Activated T-cell treated with anti-CD3 and anti-CD28 coated beads, Interleukin-2, amount 50 U/mL, for 24 hours (primary cell): ENCODE data around the gene SMIM22.

Source experiments
- DNase-seq: peaks from one replicate; pipeline ENCODE4 v3.0.0-alpha.2; 2020
- H3K27ac Mint-ChIP-seq: 2 replicates; pipeline ENCODE4 v1.8.0; 2020; ENCODE audit warnings: mild to moderate bottlenecking, mixed read lengths
- H3K27me3 Mint-ChIP-seq: 2 replicates; pipeline ENCODE4 v1.8.0; 2020; ENCODE audit warnings: mixed read lengths
- H3K36me3 Mint-ChIP-seq: 2 replicates; pipeline ENCODE4 v1.8.0; 2020; ENCODE audit warnings: low read depth, mixed read lengths
- H3K4me1 Mint-ChIP-seq: 2 replicates; pipeline ENCODE4 v1.8.0; 2020; ENCODE audit warnings: low read depth, mixed read lengths
- H3K4me3 Mint-ChIP-seq: 2 replicates; pipeline ENCODE4 v1.8.0; 2020; ENCODE audit warnings: mild to moderate bottlenecking, moderate library complexity, mixed read lengths
- H3K9me3 Mint-ChIP-seq: 2 replicates; pipeline ENCODE4 v1.8.0; 2020; ENCODE audit warnings: mixed read lengths

SMIM22 gene

DNA sequence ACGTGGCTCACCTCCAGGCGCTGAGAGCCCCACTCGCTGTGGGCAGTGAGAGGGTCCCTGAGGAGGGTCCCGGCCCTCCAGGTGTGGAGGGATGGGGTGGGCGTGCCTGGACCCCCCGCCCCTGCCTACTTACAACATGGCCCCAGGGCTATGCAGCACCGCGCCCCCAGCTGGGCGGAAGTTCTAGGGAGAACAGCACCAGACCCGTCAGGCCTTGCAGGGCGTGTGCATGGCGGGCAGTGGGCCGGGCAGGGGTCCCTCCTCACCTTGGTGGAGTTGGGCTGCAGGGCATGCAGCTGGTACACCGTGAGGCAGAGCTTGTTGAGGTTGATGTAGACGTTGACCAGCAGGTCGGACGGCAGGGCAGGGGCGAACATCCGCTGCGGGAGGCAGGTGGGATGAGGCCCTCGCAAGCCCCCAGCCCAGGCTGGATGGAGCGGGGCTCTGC is 2.7 kb downstream of the SMIM22 start:
- no peak for DNase-seq
- H3K9me3 Mint-ChIP-seq, result no peaks in the 10 kb centered on the region
- H3K4me3 Mint-ChIP-seq, result no peak overlapping the region
- no peaks in the 10 kb centered on the region for H3K36me3 Mint-ChIP-seq
- no peaks in the 10 kb centered on the region for H3K27me3 Mint-ChIP-seq
- peaks cover 8% of the 10 kb centered on the region for H3K4me1 Mint-ChIP-seq
- no peak overlapping the region for H3K27ac Mint-ChIP-seq

DNA sequence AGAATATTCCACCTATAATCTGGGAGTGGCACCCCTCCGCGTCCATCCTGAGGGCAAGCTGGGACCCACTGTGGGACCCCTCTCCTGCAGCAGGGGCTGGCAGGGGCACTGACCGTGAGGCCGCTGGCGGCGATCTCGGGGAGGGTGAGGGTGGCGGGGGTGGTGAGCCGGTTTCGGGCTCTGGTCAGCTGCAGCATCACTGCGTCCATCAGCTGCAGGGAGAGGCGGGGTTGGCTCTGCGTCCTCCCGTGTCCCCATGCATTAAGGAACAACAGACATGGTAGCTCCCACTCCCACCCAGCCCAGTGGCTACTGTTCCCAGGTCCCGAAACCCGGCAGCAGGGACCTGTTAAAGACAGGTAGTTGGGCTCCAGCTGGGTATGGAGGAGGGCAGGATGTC is 3.3 kb downstream of the SMIM22 start:
- H3K27me3 Mint-ChIP-seq, result no peaks in the 10 kb centered on the region
- no peaks in the 10 kb centered on the region for H3K36me3 Mint-ChIP-seq
- no peaks in the 10 kb centered on the region for H3K9me3 Mint-ChIP-seq
- DNase-seq, result no peak
- no peak overlapping the region for H3K4me3 Mint-ChIP-seq
- H3K4me1 Mint-ChIP-seq, result peaks cover 14% of the 10 kb centered on the region
- no peak overlapping the region for H3K27ac Mint-ChIP-seq

DNA sequence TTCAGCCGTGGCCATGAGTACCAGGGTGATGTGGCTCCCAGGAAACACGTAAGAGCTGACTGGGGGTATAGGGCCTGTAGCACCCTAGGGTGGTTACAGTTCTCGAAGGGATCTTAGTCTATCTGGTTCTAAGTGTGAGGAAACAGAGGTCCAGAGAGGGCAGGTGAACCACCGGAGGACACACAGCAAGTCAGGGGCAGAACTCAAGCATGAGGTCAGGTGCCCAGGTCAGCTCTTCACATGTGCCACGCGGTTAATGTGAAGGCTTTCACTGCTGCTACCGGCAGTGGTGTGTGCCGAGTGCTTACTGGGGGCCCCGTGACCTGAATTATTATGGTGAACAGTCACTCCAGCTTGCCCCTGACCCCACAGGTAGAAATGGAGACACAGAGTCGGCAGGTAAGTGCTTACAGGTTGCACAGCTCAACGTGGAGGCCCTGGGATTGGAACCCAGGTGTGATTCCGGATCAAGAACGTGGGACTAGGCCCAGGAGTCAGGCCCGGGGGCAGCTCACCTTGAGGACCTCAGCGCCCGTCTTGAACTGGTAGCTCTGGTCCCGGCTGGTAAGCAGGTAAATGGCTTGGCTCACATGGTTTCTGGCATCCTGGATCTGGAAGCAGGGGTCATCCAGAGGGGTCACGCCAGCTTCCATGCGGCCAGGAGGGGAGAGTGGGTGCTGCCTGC is 4.1 kb downstream of the SMIM22 start:
- Mint-ChIP-seq H3K36me3 (peaks cover 9% of the 10 kb centered on the region), H3K9me3 (no peaks in the 10 kb centered on the region), H3K4me1 (peaks cover 17% of the 10 kb centered on the region), H3K27me3 (no peaks in the 10 kb centered on the region), H3K27ac (no peak overlapping the region), H3K4me3 (no peak overlapping the region)
- no peak for DNase-seq

DNA sequence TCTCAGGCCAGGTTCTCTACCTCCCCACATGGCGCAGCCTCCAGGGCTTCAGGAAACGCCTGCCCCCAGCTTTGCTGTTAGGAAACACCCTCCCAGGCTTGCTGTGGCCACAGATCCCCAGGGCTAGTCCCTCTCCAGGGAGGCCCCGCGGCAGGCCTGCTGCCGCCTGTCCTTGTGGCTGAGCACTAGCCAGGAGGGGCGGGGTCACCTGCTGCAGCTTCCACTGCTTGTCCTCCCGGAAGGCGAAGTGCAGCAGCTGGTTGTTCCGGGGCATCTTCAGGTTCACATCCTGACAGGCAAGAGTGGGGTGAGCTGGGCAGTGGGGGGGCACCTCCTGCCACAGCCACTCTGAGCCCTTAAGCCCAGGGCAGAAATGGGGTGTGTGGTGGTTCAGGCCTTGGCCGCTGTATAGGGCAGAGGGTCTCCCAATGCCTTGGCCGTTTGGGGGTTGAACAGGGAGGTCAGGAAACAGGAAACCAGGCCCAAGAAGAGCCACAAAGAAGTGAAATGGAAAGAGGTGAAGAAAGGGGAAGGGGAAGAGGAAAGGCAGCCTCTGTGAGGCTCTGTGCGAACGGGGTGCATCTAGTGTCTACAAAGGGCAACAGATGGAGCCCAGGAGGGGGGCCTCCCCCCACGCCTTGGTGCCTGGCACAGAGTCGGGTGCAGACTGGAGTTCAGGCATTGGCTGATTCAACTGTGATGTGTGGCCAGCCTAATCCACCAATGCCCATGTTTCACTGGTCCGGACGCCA is 5.3 kb downstream of the SMIM22 start:
- H3K27ac Mint-ChIP-seq, result no peak overlapping the region

DNA sequence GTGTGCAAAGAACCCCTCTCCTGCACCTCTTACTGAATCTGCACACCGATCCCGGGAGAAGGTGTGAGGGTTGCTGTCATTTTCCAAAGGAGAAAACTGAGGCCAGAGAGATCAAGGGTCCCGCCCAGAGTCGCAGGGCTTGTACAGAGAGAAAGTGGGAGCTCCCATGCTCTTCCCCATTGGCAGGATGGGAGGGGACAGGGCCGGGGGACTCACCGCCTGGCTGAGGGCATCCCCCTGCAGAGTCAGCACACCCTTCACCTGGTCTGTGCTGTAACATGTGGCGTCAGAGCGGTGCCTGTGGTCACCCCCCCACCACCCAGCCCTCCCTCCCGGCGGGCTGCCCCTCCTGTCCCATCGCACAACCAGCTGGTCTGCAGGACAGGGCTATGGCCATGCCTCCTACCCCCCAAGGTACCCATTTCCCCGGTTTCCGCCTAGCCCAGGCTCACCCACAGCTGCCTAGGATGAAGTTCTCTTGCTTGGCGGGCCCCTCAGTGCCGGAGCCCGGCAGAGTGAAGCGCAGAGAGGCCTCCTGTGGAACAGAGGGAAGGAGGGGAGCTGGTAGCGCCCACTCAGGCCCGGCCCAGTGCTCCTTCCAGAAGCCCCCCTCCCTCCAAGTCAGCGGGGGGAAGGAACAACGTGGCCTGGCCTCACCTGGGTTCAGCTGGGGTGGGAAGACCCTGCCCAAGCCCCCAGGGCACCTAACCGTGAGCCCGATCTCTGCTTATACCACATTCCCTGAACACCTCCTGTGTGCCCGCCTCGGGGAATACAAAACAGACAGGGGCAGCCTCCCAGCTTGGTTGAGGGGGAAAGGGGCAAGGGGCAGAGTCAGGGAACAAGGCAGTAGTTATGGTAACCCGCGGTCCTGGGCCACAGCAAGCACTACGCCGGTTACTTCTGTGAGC is 6.1 kb downstream of the SMIM22 start:
- no peak for DNase-seq
- Mint-ChIP-seq H3K9me3 (no peaks in the 10 kb centered on the region), H3K27me3 (no peaks in the 10 kb centered on the region), H3K4me3 (peak overlapping the region; percentile 78), H3K36me3 (peaks cover 26% of the 10 kb centered on the region), H3K4me1 (peaks cover 17% of the 10 kb centered on the region), H3K27ac (no peak overlapping the region)

More for the DNA sequence above, 5.3 kb downstream of the SMIM22 start:
- Mint-ChIP-seq H3K9me3 (no peaks in the 10 kb centered on the region), H3K27me3 (no peaks in the 10 kb centered on the region), H3K36me3 (peaks cover 20% of the 10 kb centered on the region), H3K4me3 (peak overlapping the region; percentile 55), H3K4me1 (peaks cover 17% of the 10 kb centered on the region)
- DNase-seq, result no peak

DNA sequence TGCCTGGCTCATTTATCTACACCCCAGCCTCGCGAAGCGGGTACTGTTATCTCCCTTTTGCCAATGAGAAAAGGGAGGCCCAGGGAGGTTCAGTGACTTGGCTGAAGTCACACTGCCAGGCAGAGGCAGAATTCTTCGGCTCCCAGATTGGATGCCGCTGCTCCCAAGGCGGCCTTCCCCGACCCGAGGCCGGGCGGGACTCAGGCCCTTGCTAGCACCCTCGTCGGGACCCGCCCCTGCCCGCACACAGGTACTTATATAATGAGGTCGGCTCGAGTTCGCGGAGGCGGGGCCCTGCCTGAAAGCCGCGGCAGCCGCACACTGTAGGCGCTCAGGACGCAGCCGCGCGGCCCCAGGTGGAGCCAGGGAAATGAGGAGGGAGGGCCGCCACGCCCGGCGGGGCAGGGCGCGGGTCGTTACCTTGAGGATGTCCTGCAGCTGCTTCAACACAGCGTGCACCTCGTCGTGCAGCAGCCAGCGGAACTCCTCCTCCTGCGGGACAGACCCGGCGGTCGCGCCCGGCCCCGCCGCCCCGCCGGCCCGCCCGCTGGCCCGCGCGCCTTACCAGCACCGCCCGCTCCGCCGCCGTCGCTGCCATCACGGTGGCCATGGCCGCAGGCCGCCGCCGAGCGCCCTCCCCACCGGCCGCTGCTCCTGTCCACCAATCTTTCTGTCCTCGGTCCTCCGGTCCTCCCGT is 6.9 kb downstream of the SMIM22 start, which contains the start of gene ROGDI:
TSS of gene ROGDI (minus strand) at position 672 of the 697 bp plus-strand sequence. CDS start at position 610, 62 bp downstream.
- peaks cover 29% of the 10 kb centered on the region for H3K36me3 Mint-ChIP-seq
- no peak for DNase-seq
- peaks cover 17% of the 10 kb centered on the region for H3K4me1 Mint-ChIP-seq
- H3K27me3 Mint-ChIP-seq, result no peaks in the 10 kb centered on the region
- peak within 1 kb of the TSS; percentile 77 for H3K27ac Mint-ChIP-seq
- H3K4me3 Mint-ChIP-seq, result peak within 1 kb of the TSS; percentile 80
- no peaks in the 10 kb centered on the region for H3K9me3 Mint-ChIP-seq

DNA sequence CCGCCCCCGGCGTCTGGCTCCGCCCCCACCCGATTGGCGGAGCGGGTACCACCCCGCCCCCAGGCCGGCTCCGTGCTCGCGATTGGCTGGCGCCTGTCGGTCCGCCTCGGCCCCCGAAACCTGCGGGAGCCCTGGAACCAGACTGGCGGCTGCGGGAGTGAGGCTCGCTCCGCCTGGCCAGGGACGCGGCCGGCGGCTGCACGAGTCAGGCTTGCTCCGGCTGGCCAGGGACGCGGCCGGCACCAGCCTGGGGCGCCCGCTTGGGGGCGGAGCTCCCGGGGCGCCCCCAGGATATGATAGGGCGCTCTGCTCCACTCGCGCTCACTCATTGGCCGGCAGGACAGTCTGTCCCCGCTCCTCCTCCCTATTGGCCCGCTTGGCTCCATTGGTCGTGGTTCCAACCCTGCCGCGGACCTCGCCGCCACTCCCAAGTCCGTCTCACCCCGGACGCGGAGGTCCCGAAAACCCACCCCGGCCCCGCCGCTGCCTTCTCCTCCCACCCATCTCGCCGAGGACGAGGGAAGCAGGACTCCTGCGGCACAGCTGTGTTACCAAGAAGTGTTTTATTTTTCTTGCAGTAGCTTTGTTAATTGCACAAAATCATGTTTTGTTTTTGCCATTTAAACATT is 7.6 kb downstream of the SMIM22 start:
- Mint-ChIP-seq H3K27me3 (no peaks in the 10 kb centered on the region), H3K27ac (peak overlapping the region; percentile 77), H3K36me3 (peaks cover 36% of the 10 kb centered on the region), H3K4me1 (peaks cover 17% of the 10 kb centered on the region), H3K4me3 (peak overlapping the region; percentile 80), H3K9me3 (no peaks in the 10 kb centered on the region)
- DNase-seq, result peak; percentile 96

DNA sequence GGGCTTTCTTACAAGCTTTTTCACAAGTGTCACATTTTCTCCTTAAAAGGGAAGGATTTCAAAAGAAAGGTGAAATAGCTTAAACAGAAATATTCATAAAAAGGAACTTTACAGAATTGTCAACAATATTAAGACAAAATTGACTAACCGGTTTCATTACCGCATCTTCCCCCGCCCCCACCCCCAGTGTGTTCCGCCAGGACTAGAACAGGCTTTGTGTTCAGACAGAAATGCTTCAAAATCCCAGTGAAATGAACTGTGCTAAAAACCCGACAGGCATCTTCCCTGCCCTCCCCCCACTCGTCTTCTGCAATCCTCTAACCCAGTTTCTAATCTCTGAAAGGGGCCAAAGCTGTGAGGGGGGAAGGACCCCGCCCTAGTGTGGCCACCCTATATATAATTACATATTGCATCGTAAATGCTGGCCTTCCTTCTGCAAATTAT is 8.3 kb downstream of the SMIM22 start:
- peaks cover 42% of the 10 kb centered on the region for H3K36me3 Mint-ChIP-seq
- H3K9me3 Mint-ChIP-seq, result no peaks in the 10 kb centered on the region
- peaks cover 17% of the 10 kb centered on the region for H3K4me1 Mint-ChIP-seq
- H3K27me3 Mint-ChIP-seq, result no peaks in the 10 kb centered on the region
- H3K4me3 Mint-ChIP-seq, result peak overlapping the region; percentile 80
- H3K27ac Mint-ChIP-seq, result no peak overlapping the region
- DNase-seq, result no peak

DNA sequence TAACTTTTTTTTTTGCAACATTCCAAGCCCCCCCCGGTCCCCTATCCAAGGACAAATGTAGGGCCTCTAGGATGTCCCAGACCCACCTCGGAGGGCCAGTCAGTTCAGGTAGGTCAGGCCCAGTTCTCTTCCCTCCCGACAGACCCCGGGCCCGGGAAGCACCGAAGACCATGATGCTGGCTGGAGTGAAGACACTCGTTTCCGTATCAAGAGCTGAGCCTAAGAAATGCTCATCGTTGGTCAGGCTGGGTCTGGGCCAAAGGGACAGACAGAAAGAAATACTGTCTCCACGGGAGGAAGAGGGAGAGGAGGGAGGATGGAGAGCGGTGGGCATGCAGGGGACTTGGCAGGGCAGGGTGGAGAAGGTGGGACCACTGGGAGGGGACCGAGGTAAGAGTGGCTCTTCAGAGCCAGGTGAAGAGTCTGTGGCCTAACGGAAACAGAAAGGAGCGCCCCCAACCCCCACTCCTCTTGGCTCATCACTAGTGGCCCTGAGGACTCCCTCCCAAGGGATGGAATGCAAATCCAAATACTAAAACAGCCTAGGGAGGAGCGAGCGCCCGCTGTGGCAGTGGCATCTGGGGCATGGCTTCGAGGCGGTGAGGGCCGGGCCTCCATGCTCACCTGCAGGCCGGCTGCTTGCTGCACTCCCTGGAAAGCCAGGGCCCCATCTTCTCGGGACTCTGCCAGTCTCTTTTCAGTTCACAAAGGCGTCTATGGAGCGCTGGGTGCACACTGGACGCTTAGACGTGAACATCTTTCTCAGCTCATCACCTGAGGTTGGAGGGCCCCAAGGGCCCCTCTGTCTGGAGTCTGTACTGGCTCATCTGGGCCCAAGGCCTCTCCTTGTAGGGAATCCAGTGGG is 9.0 kb downstream of the SMIM22 start:
- peaks cover 46% of the 10 kb centered on the region for H3K36me3 Mint-ChIP-seq
- DNase-seq, result no peak
- H3K9me3 Mint-ChIP-seq, result no peaks in the 10 kb centered on the region
- no peak overlapping the region for H3K4me3 Mint-ChIP-seq
- H3K4me1 Mint-ChIP-seq, result peaks cover 17% of the 10 kb centered on the region
- peak overlapping the region; percentile 7 for H3K27ac Mint-ChIP-seq
- H3K27me3 Mint-ChIP-seq, result no peaks in the 10 kb centered on the region

DNA sequence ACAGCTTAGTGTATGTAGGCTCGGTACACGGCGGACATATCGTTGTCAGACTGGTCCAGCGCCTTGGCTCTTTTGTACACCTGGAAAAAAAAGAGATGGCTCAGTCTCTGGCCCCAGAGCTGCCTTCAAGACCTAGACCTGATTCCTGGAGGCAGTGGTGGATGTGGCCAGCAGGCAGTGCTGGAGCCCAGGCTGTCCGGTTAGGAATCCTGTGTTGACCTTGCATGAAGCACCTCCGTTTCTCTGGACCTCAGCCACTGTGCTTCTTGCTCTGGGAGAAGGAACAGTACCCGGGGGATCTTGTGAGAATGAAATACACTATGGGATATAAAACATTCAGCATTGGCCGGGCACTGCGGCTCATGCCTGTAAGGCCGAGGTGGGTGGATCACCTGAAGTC is 10.1 kb downstream of the SMIM22 start:
- Mint-ChIP-seq H3K27me3 (no peaks in the 10 kb centered on the region), H3K36me3 (peaks cover 56% of the 10 kb centered on the region), H3K4me1 (peaks cover 17% of the 10 kb centered on the region), H3K9me3 (no peaks in the 10 kb centered on the region), H3K27ac (no peak overlapping the region), H3K4me3 (no peak overlapping the region)
- no peak for DNase-seq

DNA sequence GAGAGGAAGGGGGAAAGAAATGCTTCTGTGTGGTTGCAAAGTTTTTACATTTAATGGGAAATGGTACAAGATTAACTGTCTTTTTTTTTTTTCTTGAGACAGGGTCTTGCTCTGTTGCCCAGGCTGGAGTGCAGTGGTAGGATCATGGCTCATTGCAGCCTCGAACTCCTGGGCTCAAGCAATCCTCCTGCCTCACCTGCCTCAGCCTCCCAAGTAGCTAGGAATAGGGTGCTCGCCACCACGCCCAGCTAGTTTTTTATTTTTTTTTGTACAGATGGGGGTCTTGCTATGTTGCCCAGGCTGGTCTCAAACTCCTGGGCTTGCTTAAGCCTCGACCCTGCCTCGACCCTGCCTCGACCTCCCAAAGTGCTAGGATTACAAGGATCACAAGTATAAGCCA is 11.1 kb downstream of the SMIM22 start:
- H3K36me3 Mint-ChIP-seq, result peaks cover 66% of the 10 kb centered on the region
- H3K27ac Mint-ChIP-seq, result no peak overlapping the region
- no peaks in the 10 kb centered on the region for H3K9me3 Mint-ChIP-seq
- H3K4me1 Mint-ChIP-seq, result peaks cover 14% of the 10 kb centered on the region
- DNase-seq, result no peak
- no peaks in the 10 kb centered on the region for H3K27me3 Mint-ChIP-seq
- H3K4me3 Mint-ChIP-seq, result no peak overlapping the region

DNA sequence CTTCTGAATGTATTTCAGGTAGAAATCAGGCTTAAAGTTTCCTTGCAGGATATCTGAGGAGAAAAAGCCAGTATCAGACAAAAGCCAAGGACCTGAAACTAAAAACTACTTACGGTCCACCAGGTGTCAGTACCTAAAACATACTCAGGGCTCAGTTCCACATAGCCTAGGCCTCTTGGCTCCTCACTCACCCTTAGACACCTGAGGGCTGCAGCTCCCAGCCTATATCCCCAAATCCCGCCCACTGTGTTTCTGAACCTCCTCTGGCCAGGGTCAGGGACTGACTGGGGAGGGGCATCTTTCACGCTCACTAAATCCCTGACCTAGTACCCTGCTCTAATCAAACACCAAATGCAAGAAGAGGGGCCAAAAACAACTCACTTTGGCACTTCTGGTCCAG is 16.1 kb downstream of the SMIM22 start:
- no peaks in the 10 kb centered on the region for H3K27me3 Mint-ChIP-seq
- H3K36me3 Mint-ChIP-seq, result peaks cover 90% of the 10 kb centered on the region
- no peak overlapping the region for H3K27ac Mint-ChIP-seq
- no peak overlapping the region for H3K4me3 Mint-ChIP-seq
- no peaks in the 10 kb centered on the region for H3K4me1 Mint-ChIP-seq
- no peaks in the 10 kb centered on the region for H3K9me3 Mint-ChIP-seq
- no peak for DNase-seq

DNA sequence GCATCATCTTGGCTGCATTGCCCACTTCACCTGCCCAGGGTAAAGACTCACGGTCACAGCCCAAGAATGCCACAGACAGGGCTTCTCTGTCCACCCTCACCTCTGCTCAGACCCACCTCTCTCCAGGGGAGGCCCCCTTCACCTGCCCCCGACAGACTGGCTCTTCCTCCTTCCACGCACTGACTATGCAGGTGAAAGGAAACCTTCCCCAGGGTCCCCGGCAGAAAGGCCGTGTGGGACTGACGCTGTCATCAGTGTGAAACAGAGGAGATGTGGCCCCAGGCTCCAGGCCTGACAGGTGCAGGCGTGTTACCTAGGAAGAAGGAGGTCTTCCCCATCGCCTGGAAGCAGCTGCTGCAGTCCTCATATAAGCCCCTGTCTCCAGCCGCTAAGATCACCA is 16.6 kb downstream of the SMIM22 start:
- no peak for DNase-seq
- Mint-ChIP-seq H3K27me3 (no peaks in the 10 kb centered on the region), H3K9me3 (no peaks in the 10 kb centered on the region), H3K36me3 (peaks cover 91% of the 10 kb centered on the region), H3K4me3 (no peak overlapping the region), H3K27ac (no peak overlapping the region), H3K4me1 (no peaks in the 10 kb centered on the region)
